ENCODE measurements around the gene WRAP73. TPM values are rescaled to one million over a fixed set of nuclear protein-coding genes. Genes with fewer than 3 reads are reported as not detected.

Gene WRAP73
- total and polyA plus RNA-seq, 2 experiments from 2014 or later, result 14.7 to 28.8 TPM

DNA sequence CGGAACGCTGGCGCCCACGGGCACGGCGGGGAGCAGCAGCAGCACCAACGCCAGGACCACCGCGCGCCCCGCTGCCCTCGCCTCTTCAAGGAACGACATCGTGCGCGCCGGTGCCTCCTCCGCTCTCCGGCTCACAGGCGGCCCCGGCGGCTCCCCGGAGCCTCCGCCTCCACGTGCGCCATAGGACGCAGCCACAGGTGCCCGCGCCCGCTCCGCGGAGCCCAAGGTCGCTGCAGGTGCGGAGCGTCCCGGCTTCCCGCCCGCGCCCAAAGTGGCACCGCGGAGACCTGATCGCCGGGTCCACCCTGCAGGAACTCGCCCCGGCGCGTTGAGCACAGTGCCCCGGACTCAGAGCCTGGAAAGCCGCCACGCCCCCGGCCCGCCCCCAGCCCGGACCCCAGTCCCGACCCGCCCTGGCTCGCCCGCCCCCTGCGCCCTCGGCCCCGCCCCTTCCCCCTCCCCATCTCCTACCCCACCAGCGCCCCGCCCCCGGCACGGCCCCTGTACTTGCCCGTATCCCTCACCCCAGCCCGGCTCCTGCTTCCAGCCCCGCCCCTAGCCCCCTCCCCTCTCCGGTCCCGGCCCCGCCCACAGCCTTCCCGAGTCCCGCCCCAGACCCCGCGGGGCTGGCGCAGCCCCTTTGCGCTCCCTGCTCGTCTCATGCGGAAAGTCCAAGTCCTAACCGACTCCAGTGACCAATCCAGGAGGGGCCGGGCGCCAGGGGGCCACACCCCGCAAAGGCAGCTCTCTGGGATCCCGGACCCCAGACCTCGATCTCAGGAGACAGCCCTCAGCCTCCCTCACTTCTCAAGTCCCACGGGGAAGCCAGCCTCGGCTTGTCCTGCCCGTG is 38.5 kb downstream of the WRAP73 start, which contains the start of gene MEGF6:
MEGF6 (minus strand) TSS at position 339 of the 850 bp plus-strand sequence; CDS start at position 99, 240 bp downstream.
- TF ChIP-seq EZH2 (IDR thresholded peaks at IDR 0.05; ENCODE audit: borderline replicate concordance) (no peak), EZH2phosphoT487 (IDR thresholded peaks at IDR 0.05; ENCODE audit: low read depth, severe bottlenecking, unreplicated experiment) (no peak)
- TF ChIP-seq, protein P1, sequence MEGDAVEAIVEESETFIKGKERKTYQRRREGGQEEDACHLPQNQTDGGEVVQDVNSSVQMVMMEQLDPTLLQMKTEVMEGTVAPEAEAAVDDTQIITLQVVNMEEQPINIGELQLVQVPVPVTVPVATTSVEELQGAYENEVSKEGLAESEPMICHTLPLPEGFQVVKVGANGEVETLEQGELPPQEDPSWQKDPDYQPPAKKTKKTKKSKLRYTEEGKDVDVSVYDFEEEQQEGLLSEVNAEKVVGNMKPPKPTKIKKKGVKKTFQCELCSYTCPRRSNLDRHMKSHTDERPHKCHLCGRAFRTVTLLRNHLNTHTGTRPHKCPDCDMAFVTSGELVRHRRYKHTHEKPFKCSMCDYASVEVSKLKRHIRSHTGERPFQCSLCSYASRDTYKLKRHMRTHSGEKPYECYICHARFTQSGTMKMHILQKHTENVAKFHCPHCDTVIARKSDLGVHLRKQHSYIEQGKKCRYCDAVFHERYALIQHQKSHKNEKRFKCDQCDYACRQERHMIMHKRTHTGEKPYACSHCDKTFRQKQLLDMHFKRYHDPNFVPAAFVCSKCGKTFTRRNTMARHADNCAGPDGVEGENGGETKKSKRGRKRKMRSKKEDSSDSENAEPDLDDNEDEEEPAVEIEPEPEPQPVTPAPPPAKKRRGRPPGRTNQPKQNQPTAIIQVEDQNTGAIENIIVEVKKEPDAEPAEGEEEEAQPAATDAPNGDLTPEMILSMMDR (IDR thresholded peaks at IDR 0.05; ENCODE audit: poor library complexity), result no peak
- Histone ChIP-seq H3K27ac (peak within 1 kb of the TSS; percentile 60), H4K20me1 (ENCODE audit: insufficient read depth, poor library complexity, severe bottlenecking) (peaks cover 5% of the 10 kb centered on the region), H3K4me3 (peak within 1 kb of the TSS; percentile 55), H2AFZ (peak within 1 kb of the TSS; percentile 60), H3K9me2 (replicated peaks; ENCODE audit: insufficient read depth) (no peaks in the 10 kb centered on the region), H3K9me3 (ENCODE audit: low read depth) (no peaks in the 10 kb centered on the region), H3K36me3 (replicated peaks; ENCODE audit: insufficient read depth, low read depth) (no peaks in the 10 kb centered on the region), H3K4me2 (peak within 1 kb of the TSS; percentile 98), H3K4me1 (ENCODE audit: insufficient read depth) (peaks cover 56% of the 10 kb centered on the region), H3K27me3 (no peaks in the 10 kb centered on the region), H3K79me2 (peaks cover 13% of the 10 kb centered on the region)
- peak; percentile 95 for DNase-seq (ENCODE audit: low spot score)
- 2% methylated on average over 50 of the region's 87 CpGs for WGBS (ENCODE audit: low lambda C conversion rate, missing lambda C conversion rate)

DNA sequence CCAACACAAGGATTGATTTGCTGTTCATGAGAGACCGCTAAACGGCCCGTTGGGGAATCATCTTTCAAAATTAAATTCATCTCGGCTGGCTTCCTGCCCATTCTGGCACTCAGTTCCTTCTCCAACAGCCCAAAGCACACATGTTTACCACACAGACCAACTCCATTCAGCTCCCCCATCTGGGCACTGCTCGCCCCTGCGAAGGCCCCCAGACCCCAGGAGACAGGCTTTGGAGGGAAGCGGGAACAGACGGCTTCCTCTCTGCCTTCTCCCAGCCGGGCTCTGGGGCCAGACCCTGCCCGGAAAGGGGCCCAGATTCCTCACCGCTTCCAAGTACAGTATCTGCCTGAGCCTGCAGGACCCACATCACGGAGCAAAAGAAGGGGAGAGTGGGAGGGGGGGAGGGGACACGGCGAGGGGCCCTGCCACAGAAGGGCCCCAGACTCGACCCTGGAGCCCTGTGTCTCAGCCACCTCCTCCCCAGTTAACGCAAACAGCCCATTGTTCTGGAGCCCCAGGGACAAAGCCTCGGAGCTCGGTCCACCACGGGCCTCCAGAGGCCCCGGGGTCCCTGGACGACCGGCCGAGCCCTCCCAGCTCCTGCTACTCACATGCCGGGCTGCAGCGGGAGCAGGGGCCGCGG is 39.3 kb downstream of the WRAP73 start:
- 13% methylated on average over 26 of the region's 27 CpGs for WGBS (ENCODE audit: low lambda C conversion rate, missing lambda C conversion rate)
- peaks cover 56% of the 10 kb centered on the region for H3K4me1 ChIP-seq (ENCODE audit: insufficient read depth)
- H2AFZ ChIP-seq, result no peak overlapping the region

DNA sequence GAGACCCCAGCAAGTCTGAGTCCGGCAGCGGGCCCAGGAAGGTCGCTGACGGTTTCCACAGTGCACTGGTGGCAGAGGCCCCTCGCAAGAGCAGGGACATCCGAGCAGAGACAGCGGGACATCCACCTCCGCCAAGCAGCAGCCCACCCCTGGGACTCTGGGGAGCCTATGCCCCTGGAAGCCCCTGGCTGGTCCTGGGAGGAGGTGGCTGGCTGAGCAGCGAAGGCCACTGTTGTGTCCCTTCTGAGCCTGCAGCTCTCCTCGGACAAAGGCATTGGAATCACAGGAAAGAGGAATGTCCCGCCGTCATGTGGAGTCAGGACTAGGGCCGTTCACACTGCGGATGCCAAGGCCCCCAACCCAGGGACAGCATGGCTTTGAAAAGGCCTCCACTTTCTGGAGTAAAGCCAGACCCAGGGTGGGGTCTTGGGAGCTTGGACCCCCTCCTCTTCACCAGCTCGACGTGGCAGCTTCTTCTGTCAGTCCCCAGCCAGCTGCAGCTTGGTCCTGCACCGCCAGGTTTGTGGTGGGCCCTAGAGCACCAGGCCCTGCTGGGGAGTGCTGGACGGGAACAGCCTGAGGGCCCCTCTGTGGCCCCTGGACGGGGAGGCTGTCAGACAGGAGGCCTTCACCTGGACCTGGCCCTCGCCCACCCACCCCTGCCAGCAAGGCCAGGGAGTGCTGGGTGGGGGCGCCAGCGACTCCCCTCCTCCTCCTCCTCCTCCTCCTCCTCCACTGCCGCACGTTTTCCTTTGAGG is 40.0 kb downstream of the WRAP73 start:
- Histone ChIP-seq H3K4me2 (peak overlapping the region; percentile 98), H3K27me3 (no peaks in the 10 kb centered on the region)
- no peak for TF ChIP-seq EZH2 (IDR thresholded peaks at IDR 0.05; ENCODE audit: borderline replicate concordance)
- no peak for TF ChIP-seq EZH2phosphoT487 (IDR thresholded peaks at IDR 0.05; ENCODE audit: low read depth, severe bottlenecking, unreplicated experiment)
- TF ChIP-seq, protein P1 (IDR thresholded peaks at IDR 0.05; ENCODE audit: poor library complexity), result no peak

More for the DNA sequence above, 39.3 kb downstream of the WRAP73 start:
- TF ChIP-seq, protein P1 (IDR thresholded peaks at IDR 0.05; ENCODE audit: poor library complexity), result no peak
- TF ChIP-seq EZH2 (IDR thresholded peaks at IDR 0.05; ENCODE audit: borderline replicate concordance), result no peak
- TF ChIP-seq EZH2phosphoT487 (IDR thresholded peaks at IDR 0.05; ENCODE audit: low read depth, severe bottlenecking, unreplicated experiment), result no peak
- peak overlapping the region; percentile 55 for H3K4me3 ChIP-seq
- no peaks in the 10 kb centered on the region for H3K9me3 ChIP-seq (ENCODE audit: low read depth)
- peak overlapping the region; percentile 57 for H3K27ac ChIP-seq
- H3K27me3 ChIP-seq, result no peaks in the 10 kb centered on the region
- H3K9me2 ChIP-seq (replicated peaks; ENCODE audit: insufficient read depth), result no peaks in the 10 kb centered on the region
- peak; percentile 55 for DNase-seq (ENCODE audit: low spot score)
- H3K79me2 ChIP-seq, result peaks cover 13% of the 10 kb centered on the region
- H3K36me3 ChIP-seq (replicated peaks; ENCODE audit: insufficient read depth, low read depth), result no peaks in the 10 kb centered on the region
- H3K4me2 ChIP-seq, result peak overlapping the region; percentile 98
- H4K20me1 ChIP-seq (ENCODE audit: insufficient read depth, poor library complexity, severe bottlenecking), result peaks cover 5% of the 10 kb centered on the region

More for the DNA sequence above, 40.0 kb downstream of the WRAP73 start:
- Histone ChIP-seq H3K9me3 (ENCODE audit: low read depth) (no peaks in the 10 kb centered on the region), H4K20me1 (ENCODE audit: insufficient read depth, poor library complexity, severe bottlenecking) (peaks cover 5% of the 10 kb centered on the region), H2AFZ (no peak overlapping the region), H3K79me2 (peaks cover 13% of the 10 kb centered on the region), H3K36me3 (replicated peaks; ENCODE audit: insufficient read depth, low read depth) (no peaks in the 10 kb centered on the region), H3K4me3 (no peak overlapping the region), H3K4me1 (ENCODE audit: insufficient read depth) (peaks cover 52% of the 10 kb centered on the region), H3K27ac (peak overlapping the region; percentile 57), H3K9me2 (replicated peaks; ENCODE audit: insufficient read depth) (no peaks in the 10 kb centered on the region)
- 60% methylated on average over 19 of the region's 24 CpGs for WGBS (ENCODE audit: low lambda C conversion rate, missing lambda C conversion rate)
- DNase-seq (ENCODE audit: low spot score), result no peak
